A673 (cell line): ENCODE results near the gene SUN5.

Experiments used
- EZH2 ChIP-seq: fragments of 200-600 bp; sonication (generic); IDR thresholded peaks from 2 replicates; pipeline ENCODE4 v1.6.1; 2017; ENCODE audit warnings: borderline replicate concordance, low read depth, mild to moderate bottlenecking, mixed read lengths, antibody characterized with exemption, low read length; ENCODE audit not compliant: poor library complexity, severe bottlenecking
- TF ChIP-seq, protein P1 (sequence below): fragments of 300-800, 200-600 bp; sonication (generic); conservative IDR thresholded peaks from 2 replicates; pipeline ENCODE4 v1.5.1; 2017; ENCODE audit warnings: low read depth, mild to moderate bottlenecking, antibody characterized with exemption, low read length, moderate library complexity, mixed read lengths

DNA sequence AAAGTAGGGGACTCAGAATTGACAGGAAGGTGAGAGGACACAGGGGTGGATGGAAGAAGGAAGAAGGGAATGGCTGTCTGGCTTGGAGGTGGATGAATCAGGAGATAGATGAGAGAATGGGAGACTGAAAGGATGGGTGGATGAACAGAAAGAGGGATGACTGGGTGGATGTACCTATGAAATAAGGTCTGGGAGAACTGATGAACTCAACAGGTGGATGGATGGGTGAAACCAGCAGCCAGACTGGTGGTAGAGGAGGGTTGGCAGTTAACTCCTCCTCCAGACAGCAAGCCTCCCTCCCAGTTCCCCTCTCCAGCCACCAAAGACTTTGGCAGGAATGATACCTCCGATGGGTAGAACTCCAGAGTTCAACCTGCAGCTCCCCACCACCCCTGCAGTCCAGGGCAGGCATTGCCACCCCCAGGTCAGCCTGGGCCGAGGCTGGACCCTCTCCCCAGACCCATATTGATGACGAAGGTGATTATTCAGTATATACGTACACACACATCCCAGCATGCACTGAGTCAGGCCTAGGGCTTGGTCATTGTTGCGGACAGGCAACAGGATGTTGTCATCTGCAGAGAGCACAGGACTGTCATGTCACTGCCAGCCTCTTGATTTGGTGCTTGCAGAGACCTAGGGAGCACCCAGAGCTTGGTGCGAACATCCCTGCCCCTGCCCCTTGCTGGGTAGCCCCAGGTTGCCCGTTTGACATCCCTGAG, 2.0 kb downstream of the SUN5 start:
- TF ChIP-seq, protein P1, sequence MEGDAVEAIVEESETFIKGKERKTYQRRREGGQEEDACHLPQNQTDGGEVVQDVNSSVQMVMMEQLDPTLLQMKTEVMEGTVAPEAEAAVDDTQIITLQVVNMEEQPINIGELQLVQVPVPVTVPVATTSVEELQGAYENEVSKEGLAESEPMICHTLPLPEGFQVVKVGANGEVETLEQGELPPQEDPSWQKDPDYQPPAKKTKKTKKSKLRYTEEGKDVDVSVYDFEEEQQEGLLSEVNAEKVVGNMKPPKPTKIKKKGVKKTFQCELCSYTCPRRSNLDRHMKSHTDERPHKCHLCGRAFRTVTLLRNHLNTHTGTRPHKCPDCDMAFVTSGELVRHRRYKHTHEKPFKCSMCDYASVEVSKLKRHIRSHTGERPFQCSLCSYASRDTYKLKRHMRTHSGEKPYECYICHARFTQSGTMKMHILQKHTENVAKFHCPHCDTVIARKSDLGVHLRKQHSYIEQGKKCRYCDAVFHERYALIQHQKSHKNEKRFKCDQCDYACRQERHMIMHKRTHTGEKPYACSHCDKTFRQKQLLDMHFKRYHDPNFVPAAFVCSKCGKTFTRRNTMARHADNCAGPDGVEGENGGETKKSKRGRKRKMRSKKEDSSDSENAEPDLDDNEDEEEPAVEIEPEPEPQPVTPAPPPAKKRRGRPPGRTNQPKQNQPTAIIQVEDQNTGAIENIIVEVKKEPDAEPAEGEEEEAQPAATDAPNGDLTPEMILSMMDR = no peak
- TF ChIP-seq EZH2 = no peak
